GM12878 (cell line): ENCODE measurements around the gene CMSS1. TPM values are rescaled to one million over a fixed set of nuclear protein-coding genes. Genes with fewer than 3 reads are reported as not detected.

ENCODE experiments used
- ATAC-seq: fragments of 200-7000 bp; cut with Tn5 transposase; 3 replicates; pipeline ENCODE4 v1.9.1; 2020; ENCODE audit warnings: mild to moderate bottlenecking, moderate library complexity
- BruUV-seq: library from RNA; stranded (reverse); fragments of 400-500 nt; replicated peaks from 2 replicates; lab custom pipeline; 2021; lab: Mats Ljungman, UMichigan
- CTCF ChIA-PET: fragments of 300-600 bp; sonication (Branson Sonifier 250); formaldehyde crosslinking; extraction: SDS; loops from one replicate; lab custom pipeline; 2021; ENCODE audit warnings: inconsistent platforms; lab: Yijun Ruan, JAX
- POLR2A ChIA-PET: fragments of 350-600 bp; formaldehyde crosslinking; extraction: SDS; loops from one replicate; lab custom pipeline; 2021; ENCODE audit warnings: inconsistent platforms; lab: Charles Lee
- RAD21 ChIA-PET: fragments of 300-600 bp; sonication (Branson Sonifier 250); formaldehyde crosslinking; loops from one replicate; lab custom pipeline; 2023; ENCODE audit warnings: antibody characterized with exemption; ENCODE audit not compliant: unreplicated experiment; lab: Charles Lee
- SMC1A ChIA-PET: fragments of 300-600 bp; sonication (Branson Sonifier 250); formaldehyde crosslinking; loops from one replicate; lab custom pipeline; 2023; ENCODE audit not compliant: unreplicated experiment, uncharacterized antibody; lab: Charles Lee
- DNase-seq: peaks from one replicate; pipeline ENCODE4 v3.0.0-alpha.2; 2011; ENCODE audit warnings: low read depth, low spot score
- FAIRE-seq: peaks from 3 replicates; lab custom pipeline; 2011; peaks lifted over from hg19 to GRCh38; lab: Jason Lieb, UNC
- H2AFZ ChIP-seq: 2 replicates; pipeline ENCODE4 v1.6.0; 2011; ENCODE audit warnings: low read depth, low read length, control low read depth; ENCODE audit not compliant: control insufficient read depth
- H3K27ac ChIP-seq: 2 replicates; pipeline ENCODE4 v1.5.1; 2011; ENCODE audit warnings: control low read depth; ENCODE audit not compliant: control insufficient read depth, insufficient read depth
- H3K27me3 ChIP-seq, 2 experiments: replicated peaks in 1 of 2; 2 replicates each; pipeline versions ENCODE4 v1.6.0 to v1.6.1; 2011; ENCODE audit warnings: low read length in 1 of 2; ENCODE audit not compliant: control insufficient read depth in 2 of 2, insufficient read depth in 2 of 2
- H3K36me3 ChIP-seq, 2 experiments: 2 replicates each; pipeline ENCODE4 v1.5.1; 2011; ENCODE audit warnings: low read length in 1 of 2; ENCODE audit not compliant: control insufficient read depth in 2 of 2, insufficient read depth in 2 of 2
- H3K4me1 ChIP-seq: 2 replicates; pipeline ENCODE4 v1.6.1; 2011; ENCODE audit warnings: mild to moderate bottlenecking, low read length, moderate library complexity, mixed read lengths; ENCODE audit not compliant: control insufficient read depth, insufficient read depth
- H3K4me2 ChIP-seq: 2 replicates; pipeline ENCODE4 v1.6.0; 2011; ENCODE audit warnings: control low read depth; ENCODE audit not compliant: control insufficient read depth, insufficient read depth
- H3K4me3 ChIP-seq: fragments of 200-600 bp; sonication (generic); 2 replicates; pipeline ENCODE4 v1.5.1; 2016
- H3K79me2 ChIP-seq: 2 replicates; pipeline ENCODE4 v1.6.0; 2011; ENCODE audit warnings: low read length; ENCODE audit not compliant: control insufficient read depth, insufficient read depth
- H3K9ac ChIP-seq: 2 replicates; pipeline ENCODE4 v1.8.0; 2011; ENCODE audit warnings: low read length, control low read depth, mixed read lengths; ENCODE audit not compliant: control insufficient read depth, insufficient read depth
- H3K9me3 ChIP-seq: replicated peaks from 3 replicates; pipeline ENCODE4 v1.5.1; 2011; ENCODE audit warnings: mild to moderate bottlenecking, low read length; ENCODE audit not compliant: control insufficient read depth, insufficient read depth
- H4K20me1 ChIP-seq: 2 replicates; pipeline ENCODE4 v1.6.0; 2011; ENCODE audit not compliant: control insufficient read depth, insufficient read depth
- GABPA ChIP-seq: IDR thresholded peaks from 2 replicates; pipeline ENCODE4 v1.6.1; 2014; ENCODE audit warnings: antibody characterized with exemption, low read depth, mild to moderate bottlenecking, inconsistent platforms
- WGBS: methylation state at CpG from one replicate; pipeline ENCODE4 v1.1.6; 2016; ENCODE audit warnings: low lambda C conversion rate; ENCODE audit not compliant: insufficient replicate concordance, insufficient coverage; ENCODE audit errors: missing lambda C conversion rate; 5-methylcytosine and 5-hydroxymethylcytosine counted together
- in situ Hi-C: fragments of 300-500 bp; cut with MboI; formaldehyde crosslinking; loops from 9 replicates; pipeline ENCODE4 v1.14.3; 2018; ENCODE audit warnings: mixed read lengths
- intact Hi-C: fragments of 100-400 bp; cut with micrococcal nuclease; formaldehyde crosslinking; loops from one replicate; pipeline ENCODE4 v1.14.2; 2022; ENCODE audit not compliant: unreplicated experiment
- polyA plus RNA-seq, 11 experiments: library from polyadenylated mRNA; depleted of rRNA in 4 of 11; unstranded in 6 of 11; stranded (reverse) in 5 of 11; fragments of >200 nt; fragmentation: Nextera tagmentation in 4 of 11; fragmentation: Illumina TruSeq in 1 of 11; extraction: Ambion mirVana in 4 of 11; extraction: Trizol in 1 of 11; gene quantifications; 1 replicate in 1 of 11; 2 replicates in 10 of 11; pipeline versions ENCODE4 v1.2.1 to v1.2.3, GENCODE V29; 2011 to 2016; ENCODE audit warnings: inconsistent platforms in 2 of 11, missing spikeins in 2 of 11, low read depth in 1 of 11
- total RNA-seq, 4 experiments: library from RNA; depleted of rRNA in 3 of 4; stranded (reverse); fragments of >200 nt in 3 of 4; fragmentation: Illumina TruSeq in 1 of 4; extraction: Trizol in 1 of 4; gene quantifications; 2 replicates each; pipeline versions ENCODE4 v1.2.1 to v1.2.3, GENCODE V29; 2013 to 2021
- TF ChIP-seq, protein P1 (sequence below): fragments of 450-650 bp; IDR thresholded peaks from 2 replicates; pipeline ENCODE4 v1.6.1; 2017; ENCODE audit warnings: mild to moderate bottlenecking, moderate library complexity

CMSS1 gene
- total and polyA plus RNA-seq, 10 of the 15 experiments (the other 5 are each of a cell fraction or from before 2014, with no cell fraction given) = 31.0 to 118 (median 70.1) TPM

DNA sequence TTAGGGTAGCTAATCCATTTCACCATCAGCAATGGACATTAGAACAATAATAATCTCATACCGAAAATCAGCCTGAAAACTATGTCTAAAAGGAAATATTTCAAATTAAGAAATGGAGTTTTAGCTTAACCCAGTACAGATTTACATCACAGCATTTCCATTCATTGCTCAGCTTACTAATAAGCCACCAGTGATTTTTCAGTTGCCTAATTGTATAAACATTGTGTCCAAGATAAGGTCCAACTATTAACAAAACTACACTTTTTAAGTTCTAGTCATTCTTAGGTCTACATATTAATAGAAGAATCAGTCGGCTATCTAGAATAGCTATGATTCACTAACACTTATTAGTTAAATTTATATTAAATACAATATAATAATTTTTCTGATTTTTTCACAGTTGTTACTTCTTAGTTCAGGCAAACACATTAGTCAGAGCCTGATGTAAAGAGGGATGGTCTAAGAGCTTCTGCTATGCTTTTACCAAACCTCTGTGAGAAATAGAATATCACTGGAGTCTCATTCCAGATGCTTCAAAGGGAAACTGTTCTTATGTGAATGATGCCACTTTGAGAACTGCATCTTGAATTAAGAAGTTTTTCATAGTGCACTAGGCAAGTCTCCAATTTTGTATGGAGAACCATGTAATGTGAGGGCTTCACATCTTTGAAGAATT, 74.1 kb downstream of the CMSS1 start:
- ChIA-PET CTCF (interaction anchor here (0.7 to 1.5 kb wide), 4 partner anchors 9 to 362 kb away, joined by 3 to 4 read pairs (median 3); no protein-coding TSS in a partner anchor), SMC1A (interaction anchor here (0.8 to 1.1 kb wide), 4 partner anchors 12 to 42 kb away, joined by 3 to 4 read pairs (median 3); no protein-coding TSS in a partner anchor), POLR2A (interaction anchor here (0.6 to 1.0 kb wide), 2 partner anchors 10 to 31 kb away, joined by 3 read pairs; no protein-coding TSS in a partner anchor), RAD21 (no interaction called here)
- H2AFZ ChIP-seq = no peak overlapping the region
- no peak for ATAC-seq
- intact Hi-C loops = no loop called here
- TF ChIP-seq, protein P1, sequence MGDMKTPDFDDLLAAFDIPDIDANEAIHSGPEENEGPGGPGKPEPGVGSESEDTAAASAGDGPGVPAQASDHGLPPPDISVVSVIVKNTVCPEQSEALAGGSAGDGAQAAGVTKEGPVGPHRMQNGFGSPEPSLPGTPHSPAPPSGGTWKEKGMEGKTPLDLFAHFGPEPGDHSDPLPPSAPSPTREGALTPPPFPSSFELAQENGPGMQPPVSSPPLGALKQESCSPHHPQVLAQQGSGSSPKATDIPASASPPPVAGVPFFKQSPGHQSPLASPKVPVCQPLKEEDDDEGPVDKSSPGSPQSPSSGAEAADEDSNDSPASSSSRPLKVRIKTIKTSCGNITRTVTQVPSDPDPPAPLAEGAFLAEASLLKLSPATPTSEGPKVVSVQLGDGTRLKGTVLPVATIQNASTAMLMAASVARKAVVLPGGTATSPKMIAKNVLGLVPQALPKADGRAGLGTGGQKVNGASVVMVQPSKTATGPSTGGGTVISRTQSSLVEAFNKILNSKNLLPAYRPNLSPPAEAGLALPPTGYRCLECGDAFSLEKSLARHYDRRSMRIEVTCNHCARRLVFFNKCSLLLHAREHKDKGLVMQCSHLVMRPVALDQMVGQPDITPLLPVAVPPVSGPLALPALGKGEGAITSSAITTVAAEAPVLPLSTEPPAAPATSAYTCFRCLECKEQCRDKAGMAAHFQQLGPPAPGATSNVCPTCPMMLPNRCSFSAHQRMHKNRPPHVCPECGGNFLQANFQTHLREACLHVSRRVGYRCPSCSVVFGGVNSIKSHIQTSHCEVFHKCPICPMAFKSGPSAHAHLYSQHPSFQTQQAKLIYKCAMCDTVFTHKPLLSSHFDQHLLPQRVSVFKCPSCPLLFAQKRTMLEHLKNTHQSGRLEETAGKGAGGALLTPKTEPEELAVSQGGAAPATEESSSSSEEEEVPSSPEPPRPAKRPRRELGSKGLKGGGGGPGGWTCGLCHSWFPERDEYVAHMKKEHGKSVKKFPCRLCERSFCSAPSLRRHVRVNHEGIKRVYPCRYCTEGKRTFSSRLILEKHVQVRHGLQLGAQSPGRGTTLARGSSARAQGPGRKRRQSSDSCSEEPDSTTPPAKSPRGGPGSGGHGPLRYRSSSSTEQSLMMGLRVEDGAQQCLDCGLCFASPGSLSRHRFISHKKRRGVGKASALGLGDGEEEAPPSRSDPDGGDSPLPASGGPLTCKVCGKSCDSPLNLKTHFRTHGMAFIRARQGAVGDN = no peak
- TF ChIP-seq GABPA = no peak
- H3K27me3 ChIP-seq = no peaks in the 10 kb centered on the region
- H3K79me2 ChIP-seq = no peaks in the 10 kb centered on the region
- H3K4me2 ChIP-seq = no peak overlapping the region
- no peak overlapping the region for H3K9ac ChIP-seq
- in situ Hi-C loops = no loop called here
- no peak for DNase-seq
- FAIRE-seq = no peak
- no peaks in the 10 kb centered on the region for H3K9me3 ChIP-seq
- no TSS peak for BruUV-seq
- WGBS = 77% methylated on average over 2 of the region's 2 CpGs
- H3K4me3 ChIP-seq = no peak overlapping the region
- no peaks in the 10 kb centered on the region for H3K4me1 ChIP-seq
- H4K20me1 ChIP-seq = no peaks in the 10 kb centered on the region
- no peaks in the 10 kb centered on the region for H3K36me3 ChIP-seq
- no peak overlapping the region for H3K27ac ChIP-seq
